SKM-1 (cell line): ENCODE data around the gene C9orf85.

ENCODE experiments used
- DNase-seq: peaks from one replicate; lab custom pipeline; 2025; ENCODE audit not compliant: unreplicated experiment; lab: John Stamatoyannopoulos, UW

Gene C9orf85

DNA sequence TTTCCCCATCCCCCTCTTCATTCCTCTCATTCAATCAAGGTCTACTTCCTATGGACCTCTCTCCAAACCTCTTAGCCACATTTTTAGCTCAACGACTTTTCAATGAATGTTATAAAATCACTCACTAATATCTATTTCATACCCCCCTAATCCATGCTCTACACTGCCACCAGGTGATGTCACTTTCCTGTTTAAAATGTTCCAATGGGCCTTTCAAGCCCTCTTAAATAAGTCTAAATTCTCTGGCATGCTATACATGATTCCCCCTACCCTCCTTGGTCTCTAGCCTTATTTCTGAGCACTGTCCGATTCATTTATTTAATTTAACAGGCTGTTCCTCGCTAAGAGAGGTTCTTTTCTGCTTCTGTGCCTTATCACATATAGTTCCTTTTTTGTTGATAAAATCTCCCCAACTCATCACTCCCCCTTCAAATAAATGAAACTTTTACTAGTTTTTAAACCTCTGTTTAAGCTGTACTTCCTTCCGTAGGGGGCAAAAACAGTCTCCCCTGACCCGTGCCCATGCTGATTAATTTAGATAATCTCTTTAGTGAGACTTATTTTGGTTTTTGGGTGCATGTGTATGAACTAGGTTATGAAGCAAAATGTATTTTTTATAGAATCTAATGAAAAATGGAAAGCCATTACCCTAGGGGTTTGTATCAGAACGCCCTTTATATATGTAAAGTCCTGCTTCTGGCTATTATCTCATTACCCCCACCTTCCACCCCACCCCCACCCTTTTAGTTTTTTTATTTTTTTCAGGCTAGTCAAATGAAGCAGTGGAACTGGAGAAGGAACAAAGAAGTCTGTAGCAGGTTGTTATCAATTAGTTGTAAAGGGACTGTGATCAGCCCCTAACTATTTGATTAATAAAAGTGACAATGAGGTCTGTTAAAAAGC is 9.5 kb upstream of the C9orf85 start:
- DNase-seq, result no peak

GRCh38 chr9:71904076-71904475 is 7.4 kb upstream of the C9orf85 start:
- no peak for DNase-seq

DNA sequence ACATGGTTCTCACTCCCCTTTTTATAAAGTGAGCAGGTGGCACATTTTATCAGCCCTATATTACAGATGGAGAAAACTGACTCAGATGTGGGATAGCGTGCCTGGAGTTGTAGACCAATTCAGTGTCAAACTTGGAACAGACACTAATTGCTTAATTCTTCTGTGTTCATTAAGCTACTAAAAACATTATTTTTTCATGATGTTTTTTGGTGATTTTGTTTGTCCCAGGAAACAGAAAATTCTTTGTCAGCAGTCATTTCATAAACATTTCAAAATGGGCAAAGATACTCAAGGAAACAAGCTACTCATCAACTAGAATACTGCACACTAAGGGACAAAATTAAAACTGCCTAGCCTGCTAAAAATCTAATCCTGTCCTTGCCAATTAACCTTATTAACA is 2.6 kb upstream of the C9orf85 start:
- DNase-seq, result no peak

- DNase-seq, result no peak
Observed at GRCh38 chr9:71909887-71910649, 1.4 kb upstream of the C9orf85 start.

DNA sequence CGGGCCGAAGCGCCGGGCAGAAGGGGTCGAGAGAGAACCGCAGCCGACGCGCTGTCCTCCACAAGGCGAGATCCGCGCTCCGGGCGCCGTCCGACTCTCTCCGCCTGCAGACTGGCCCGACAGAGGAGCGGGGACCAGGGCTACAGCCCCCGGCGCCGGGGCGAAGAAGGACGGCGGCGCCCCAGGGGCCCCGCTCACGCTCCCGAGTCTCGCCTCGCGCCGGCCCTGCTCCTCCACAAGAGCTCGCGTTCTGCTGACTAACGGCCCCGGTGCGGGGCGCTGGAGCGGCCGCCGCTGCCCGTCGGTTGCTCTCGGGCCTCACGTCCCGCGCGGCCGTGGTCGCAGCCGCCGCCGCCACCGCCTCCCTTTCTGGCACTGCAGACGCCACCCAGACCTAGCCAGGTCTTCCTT is 784 bp upstream of the C9orf85 start:
- DNase-seq, result no peak

DNA sequence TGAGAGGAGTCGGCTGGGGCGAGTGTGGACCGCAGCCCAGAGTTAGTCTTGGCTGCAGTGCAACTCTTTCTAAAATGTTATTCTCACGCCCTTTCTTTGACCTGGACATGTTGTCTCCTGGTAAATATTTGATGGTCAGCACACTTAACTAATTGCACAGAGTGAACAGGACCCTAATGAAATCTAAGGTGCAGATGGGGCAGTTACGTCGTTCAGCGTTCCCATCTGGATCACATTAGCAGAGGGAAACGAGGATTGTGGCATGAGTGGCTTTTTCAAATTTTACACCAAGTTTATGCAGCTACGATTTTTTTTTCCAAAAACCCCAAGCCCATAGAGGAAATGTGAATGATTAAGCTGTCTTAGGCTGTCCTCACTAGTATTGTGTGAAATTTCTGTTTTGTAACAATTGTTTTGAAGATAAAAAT is 483 bp downstream of the C9orf85 start:
- DNase-seq, result no peak

DNA sequence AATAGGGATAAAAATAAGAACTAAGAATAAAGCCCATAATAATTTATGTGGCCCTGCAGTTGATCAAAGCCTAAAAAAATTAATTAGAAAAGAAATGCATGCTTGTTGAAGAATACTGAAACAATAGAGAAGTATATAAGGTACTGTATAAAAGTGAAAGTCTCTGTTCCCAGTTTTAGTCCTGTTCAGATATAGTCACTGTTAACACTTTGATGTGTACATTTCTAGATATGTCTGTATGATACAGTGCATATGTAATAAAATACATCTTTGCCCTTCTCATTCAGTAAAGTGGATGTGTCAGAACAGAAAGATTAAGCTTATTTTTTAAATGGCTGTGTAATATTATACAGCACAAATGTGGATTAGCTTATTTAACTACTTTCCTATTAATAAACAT is 4.1 kb downstream of the C9orf85 start:
- DNase-seq, result no peak

- DNase-seq, result no peak
Observed at GRCh38 chr9:71916834-71917534, 5.5 kb downstream of the C9orf85 start.

- DNase-seq, result no peak
Observed at GRCh38 chr9:71918419-71918818, 7.0 kb downstream of the C9orf85 start.

DNA sequence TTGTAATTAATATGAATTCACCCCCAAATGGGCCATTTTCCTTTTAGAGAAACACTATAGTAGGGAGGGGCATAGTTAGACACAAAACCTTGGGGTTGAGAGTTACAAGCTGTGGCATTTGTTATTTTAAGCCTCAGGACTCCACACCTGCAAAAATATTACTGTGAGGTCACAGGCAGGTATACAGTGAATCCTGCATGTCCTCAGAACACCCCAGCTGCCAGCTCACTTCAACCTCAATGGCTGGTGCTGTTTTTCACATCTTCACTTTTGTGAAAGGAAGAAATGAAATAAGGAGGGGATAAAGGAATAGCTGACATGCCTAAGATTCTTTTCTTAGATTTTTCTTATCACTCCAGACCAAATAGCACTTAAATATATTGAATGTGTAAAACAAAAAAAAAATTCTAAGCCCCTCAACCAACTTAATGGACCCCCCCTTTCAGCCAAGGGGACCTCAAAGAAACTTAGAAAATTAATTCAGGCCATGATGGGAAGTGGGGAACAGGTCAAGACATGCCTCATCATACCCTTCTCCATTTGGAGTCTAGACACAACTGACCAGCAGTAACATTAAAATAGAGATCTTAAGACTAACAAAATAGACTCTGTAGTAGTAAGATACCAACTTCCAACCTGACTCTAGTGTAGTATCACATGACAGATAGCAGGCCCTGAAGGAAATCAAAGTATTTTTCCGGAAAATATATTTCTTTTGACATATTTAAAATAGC is 9.2 kb downstream of the C9orf85 start:
- DNase-seq, result no peak

DNA sequence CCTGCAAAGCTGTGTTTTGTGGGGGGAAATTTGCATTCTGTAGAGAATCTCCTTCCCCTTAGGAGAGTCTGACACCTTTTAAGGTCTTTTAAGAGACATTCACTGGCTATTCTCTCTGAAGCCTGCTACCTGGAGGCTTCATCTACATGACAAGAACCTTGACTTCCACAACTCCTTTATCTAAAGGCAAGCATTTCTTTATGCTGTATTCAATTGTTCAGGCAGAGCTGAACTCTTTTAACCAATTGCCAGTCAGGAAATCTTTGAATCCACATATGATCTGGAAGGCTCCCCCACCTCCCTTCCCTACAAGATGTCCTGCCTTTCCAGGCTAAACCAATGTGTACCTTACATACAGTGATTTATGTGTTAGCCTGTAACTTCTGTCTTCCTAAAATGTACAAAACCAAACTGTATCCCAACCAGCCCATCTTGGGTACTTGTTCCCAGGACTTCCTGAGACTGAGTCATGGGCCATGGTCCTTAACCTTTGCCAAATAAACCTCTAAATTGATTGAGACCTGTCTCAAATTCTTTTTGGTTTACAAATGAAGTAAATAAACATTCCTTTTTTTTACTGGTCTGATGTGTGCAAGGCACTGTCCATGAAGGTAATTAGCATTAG is 9.9 kb downstream of the C9orf85 start:
- DNase-seq, result no peak

DNA sequence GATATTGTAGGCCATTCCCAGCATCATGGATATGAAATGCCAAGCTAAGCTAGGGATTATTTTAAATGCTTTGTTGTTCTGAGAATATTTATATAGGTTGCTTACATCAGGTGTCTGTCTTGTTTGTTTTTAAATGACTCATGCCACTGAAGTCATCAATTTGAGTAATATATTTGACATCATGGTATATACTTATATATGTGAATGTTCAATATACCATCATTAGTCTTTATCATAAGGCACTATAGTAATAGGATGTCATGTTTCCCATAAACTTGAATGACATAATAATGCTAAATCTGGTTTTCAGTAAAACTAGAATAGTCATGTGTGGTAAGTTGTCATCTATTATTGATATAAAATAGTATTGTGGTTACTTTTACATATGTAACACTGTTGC is 13.1 kb downstream of the C9orf85 start:
- no peak for DNase-seq

DNA sequence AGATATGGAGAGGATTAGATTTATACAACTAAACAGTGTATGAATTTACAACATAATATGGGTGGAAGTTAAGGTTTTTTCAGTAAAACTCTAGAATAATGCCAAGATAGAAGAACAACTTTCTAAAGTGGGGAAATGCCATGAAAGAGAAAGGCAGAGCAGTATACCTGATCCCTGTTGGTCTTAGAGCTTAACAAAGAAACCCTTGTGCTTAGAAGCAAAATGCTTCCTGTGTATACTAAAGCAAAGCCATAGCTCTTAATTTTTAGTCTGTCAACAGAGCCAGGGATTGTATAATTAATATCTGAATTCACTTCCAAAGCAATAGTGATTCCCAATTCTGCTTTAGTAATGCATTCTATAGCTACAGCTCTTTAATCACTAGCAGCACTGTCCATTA is 14.4 kb downstream of the C9orf85 start:
- no peak for DNase-seq

GRCh38 chr9:71928376-71928775 is 16.9 kb downstream of the C9orf85 start:
- DNase-seq, result no peak

GRCh38 chr9:71928806-71929205 is 17.4 kb downstream of the C9orf85 start:
- no peak for DNase-seq

DNA sequence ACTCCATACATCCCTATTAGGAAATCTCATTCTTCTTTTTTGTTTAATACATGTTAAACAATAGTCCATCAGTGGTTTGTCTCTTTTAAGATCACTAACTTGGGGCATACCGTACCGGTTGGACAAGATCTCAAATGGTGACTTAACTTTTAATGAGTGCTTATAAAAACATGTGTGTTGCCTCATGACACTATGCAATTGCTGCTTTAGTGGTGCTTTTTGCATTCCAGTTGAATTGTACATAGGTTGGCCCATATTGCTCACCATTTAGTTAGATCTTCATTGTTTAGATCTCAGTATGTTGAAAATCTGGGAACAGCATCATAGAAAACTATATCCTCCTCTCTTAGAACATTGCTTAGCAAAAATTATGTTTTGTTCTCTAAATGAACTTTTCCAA is 17.8 kb downstream of the C9orf85 start:
- no peak for DNase-seq

DNA sequence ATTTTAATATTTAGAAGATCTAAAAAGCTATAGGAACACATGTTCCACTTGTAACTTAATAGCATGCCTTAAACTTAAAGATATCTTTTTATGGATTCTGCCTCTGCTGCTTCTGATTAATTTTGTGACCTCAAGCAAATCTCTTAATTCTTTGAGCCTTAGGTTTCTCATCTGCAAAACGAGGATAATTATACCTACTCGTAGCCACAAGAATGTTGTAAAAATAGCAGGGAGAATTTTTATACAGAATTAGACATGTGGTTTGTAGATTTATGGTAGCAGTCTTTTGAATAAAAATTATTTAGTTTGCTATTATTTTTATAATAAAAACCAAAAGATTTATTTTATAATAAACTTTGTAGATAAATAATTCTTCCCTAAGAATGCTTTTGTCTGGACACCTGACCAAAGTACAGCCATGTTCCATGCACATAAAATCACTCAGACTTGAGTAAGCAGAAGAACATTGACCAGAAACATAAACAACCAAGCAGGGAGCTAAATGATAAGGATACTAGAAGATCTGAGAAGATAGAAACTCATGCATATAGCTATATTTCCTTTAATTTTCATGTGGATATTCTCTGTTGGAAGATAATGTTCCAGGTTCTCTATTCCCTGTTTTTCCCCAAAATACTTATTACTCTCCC is 18.5 kb downstream of the C9orf85 start:
- no peak for DNase-seq

- no peak for DNase-seq
Observed at GRCh38 chr9:71931166-71931565, 19.7 kb downstream of the C9orf85 start.

GRCh38 chr9:71936066-71936465 is 24.6 kb downstream of the C9orf85 start:
- no peak for DNase-seq

DNA sequence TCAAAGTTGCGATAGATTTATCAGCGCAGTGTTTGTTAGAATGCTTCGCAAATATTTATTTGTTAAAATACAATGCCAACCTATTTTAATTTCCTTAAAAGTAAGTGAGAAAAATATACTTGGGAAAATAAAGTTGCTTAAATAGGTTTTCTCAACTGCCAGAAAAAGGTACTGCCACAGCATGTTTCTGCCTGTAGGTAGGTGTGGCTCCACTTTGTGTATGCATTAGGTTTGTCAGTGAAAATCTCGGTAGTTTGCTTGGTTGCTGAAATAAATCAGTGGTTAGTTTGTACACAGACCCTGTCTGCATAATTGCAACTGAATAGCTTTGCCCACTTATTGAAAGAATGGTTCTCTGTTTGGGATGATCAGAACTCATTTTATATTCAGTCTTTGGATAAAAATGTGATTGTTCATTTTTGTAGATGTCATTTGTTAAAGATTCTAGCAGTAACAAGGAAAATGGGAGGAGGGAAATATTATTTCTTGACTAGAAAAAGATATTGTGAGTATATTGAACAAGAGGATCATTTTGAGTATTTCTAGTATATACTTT is 25.7 kb downstream of the C9orf85 start:
- no peak for DNase-seq
